ENCODE data around the gene TOM1L2. TPM values are rescaled to one million over a fixed set of nuclear protein-coding genes. Genes with fewer than 3 reads are reported as not detected.

The TOM1L2 gene
- total RNA-seq, 2 donors from 2014 or later, result 55.2 to 60.8 TPM

DNA sequence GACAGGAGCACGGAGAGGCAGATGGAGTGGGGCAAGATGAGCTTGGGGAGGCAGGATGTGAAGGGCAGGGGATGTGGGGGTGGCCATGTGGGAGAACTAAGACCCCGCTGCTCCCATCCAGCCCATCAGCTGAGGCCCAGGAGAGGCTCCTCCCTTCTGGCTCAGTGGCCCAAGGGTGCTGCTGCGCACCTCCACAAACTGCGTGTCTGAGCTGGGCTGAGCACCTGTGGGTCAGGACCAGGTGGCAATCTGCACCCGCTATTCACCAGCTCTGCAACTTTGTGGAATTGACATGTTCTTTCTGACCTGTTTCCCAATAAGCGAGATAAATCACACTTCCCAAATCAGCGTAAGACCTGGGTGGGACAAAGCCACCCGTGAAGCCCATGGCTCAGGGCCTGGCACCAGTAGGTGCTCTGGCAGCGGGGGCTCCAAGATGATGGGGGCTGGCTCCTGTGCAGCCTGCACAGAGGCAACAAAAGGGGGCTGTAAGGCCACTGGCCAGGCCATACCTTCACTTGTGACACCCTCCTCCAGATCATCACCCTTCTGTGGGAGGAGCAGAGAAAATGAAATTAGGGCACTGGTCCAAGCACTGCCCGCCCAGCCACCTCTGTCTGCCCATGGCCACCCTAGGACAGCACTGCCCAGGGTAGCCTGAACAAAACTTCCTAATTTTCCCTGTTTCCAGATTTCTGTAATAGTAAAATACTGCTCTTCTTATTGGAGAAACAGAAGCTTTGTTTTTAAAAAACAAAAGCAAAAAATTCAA is 123.7 kb downstream of the TOM1L2 start:
- intact Hi-C loops (cut with DNase I), result loop anchor here in 1 of 2 donors (5.0 kb wide), 1 partner anchor 36 kb away; no protein-coding TSS in a partner anchor
- no peak for DNase-seq (ENCODE audit: low spot score)

DNA sequence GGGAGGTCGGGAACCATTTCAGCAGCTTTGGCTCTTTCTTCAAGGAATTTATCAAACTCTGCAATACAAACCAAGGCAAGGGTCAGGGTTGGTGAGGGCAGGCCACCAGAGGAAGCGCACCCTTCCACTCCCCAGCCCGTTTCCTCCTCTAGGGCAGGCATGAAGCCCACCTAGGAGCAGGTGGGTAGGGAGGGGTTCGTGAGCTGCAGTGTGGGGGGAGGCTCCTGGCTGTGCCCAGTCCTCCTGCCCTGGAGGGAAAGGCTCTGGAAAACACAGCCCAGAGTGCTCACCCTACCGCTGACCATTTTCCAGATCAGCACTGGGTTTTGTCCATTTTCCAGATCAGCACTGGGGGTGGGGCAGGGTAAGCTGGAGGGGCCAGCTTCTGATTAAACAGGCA is 124.5 kb downstream of the TOM1L2 start:
- no peak for DNase-seq (ENCODE audit: low spot score)
- intact Hi-C loops (cut with DNase I), result loop anchor here in 1 of 2 donors (5.0 kb wide), 1 partner anchor 35 kb away; no protein-coding TSS in a partner anchor

- no peak for DNase-seq (ENCODE audit: low spot score)
- intact Hi-C loops (cut with DNase I), result loop anchor here in 1 of 2 donors (5.0 kb wide), 1 partner anchor 35 kb away; no protein-coding TSS in a partner anchor
Observed at GRCh38 chr17:17847118-17847689, 125.0 kb downstream of the TOM1L2 start.

DNA sequence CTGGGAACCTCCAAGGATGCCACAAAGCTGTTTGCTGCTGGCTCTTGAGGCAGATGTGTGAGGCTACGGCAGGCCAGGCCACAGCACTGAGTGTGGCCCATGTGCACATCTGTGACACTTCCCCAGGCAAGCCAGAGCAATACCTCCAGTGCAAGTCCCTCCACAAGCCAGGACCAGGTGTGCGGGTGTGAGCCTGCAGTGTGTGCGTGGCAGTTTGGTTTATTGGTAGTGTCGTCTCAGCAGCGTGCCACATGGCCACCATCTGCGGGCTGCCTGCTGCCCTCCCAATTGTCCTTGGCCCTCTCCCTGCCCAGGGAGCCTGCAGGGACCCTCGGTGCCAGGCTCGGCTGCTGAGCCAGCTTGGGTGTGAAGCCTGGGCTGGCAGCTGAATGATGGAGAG is 125.6 kb downstream of the TOM1L2 start:
- DNase-seq (ENCODE audit: low spot score), result no peak
- intact Hi-C loops (cut with DNase I), result loop anchor here in 1 of 2 donors (5.0 kb wide), 1 partner anchor 34 kb away; no protein-coding TSS in a partner anchor

DNA sequence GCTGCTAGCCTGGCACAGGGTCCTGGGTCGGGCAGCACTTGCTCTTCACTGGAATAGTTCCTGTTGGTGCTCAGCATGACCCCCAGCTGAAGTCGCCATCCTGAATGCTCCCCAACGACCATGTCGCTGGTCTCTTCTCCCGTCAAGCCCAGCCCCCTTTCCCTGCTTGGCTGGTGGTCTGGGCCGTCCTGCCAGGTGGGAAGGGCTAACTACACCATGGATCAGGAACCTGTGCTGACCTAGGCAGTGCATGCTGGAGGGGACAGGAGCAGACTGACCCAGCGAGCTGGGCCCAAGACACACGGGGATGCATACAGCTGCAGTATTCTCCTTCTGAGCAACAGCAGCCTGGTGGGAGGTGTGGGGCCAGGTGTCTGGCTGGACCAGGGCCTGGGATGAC is 126.2 kb downstream of the TOM1L2 start:
- intact Hi-C loops (cut with DNase I), result loop anchor here in 1 of 2 donors (5.0 kb wide), 1 partner anchor 34 kb away; no protein-coding TSS in a partner anchor
- DNase-seq (ENCODE audit: low spot score), result no peak

DNA sequence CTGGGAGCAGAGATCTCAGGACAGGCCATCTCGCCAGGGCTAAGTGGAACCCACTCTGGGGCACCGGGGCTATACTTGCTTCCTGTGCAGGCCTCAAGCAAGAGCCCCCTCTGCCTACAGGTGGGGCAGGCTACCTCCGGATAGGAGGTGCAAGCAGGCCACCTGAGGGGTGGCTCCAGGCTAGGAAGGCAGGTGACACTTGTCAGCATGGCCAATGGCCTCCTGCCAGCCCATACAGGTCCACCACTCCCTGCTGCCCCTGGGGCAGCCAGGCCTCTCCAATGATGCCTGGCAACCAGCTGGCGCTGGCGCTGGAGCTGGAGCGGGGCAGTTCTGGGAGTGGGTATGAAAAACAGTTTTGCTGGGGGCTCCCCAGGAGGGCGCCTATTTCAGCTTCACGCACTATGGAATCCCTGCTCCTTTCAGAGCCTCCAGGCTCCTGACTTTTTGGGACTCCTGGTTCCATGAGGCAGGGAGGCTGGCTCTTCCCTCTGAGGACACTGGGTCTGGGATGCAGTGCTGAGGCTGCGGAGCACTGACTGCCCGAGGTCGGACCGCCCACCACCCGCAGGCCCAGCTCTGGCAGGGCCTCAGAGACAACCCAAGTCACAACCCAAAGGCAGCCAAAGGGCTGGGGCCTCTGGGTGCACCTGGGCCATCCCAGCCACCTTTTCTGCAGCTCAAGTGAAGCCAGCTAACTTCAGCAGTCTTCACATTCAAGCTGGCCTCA is 127.0 kb downstream of the TOM1L2 start:
- DNase-seq (ENCODE audit: low spot score), result no peak

GRCh38 chr17:17844500-17844899 is 127.7 kb downstream of the TOM1L2 start:
- no peak for DNase-seq (ENCODE audit: low spot score)
- intact Hi-C loops (cut with DNase I), result no loop called here

More for the DNA sequence above, 127.0 kb downstream of the TOM1L2 start:
- intact Hi-C loops (cut with DNase I), result loop anchor here in 1 of 2 donors (5.0 kb wide), 1 partner anchor 33 kb away; no protein-coding TSS in a partner anchor

- intact Hi-C loops (cut with DNase I), result no loop called here
- no peak for DNase-seq (ENCODE audit: low spot score)
Observed at GRCh38 chr17:17844079-17844478, 128.1 kb downstream of the TOM1L2 start.

DNA sequence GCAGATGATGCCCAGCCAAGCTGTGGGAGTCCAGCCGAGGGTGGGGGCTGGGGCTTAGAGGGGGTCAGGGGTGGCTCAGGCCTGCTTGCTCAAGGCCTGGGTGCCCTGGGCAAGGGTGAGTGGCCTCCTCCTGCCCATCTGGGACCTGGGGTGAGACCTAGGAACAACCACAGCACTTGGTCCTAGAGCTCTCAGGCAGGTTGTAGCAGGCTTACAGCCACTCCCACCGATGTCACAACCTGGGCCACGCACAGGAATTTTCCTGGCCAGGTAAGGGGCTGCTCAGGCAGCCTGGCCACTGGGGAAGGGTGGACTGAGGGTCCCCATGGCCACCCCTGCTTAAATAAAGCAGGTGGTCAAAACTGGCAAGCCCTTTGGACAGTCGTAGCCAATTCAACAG is 129.1 kb downstream of the TOM1L2 start:
- no peak for DNase-seq (ENCODE audit: low spot score)

DNA sequence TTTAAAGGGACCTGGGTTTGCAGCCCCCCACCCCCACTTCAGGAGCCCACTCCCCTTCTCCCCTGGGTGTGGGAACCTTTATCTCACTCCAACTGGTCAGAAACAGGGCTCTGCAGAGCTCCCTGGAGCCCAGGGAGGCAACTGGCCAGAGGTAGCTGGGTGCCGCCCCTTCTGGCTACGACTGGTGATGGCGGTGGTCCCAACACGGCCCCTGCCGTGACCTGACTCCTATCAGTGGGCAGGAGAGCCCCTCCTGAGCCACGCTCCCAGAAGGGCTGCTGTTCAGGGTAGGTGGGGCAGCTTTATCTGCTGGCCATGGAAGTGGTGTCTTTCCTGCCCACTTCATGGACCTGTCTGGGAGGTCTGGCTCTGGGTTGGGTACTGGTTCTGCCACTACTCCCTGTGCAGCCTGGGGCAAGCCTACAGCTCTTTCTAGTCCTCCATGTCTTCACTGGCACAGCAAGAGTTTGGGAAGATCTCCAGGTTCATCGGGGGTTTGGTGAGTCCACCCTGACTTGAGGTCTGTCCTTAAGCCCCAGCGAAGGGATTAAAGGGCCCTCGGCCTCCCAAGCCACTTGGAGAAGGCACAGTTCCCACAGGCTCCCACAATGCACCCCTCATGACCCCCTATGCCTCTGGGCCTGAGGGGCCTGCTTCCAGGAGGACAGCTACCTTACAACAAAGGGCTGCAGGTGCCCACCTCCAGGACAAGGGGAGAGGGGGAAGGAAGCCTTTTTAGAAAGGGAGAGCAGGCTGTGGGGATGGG is 129.9 kb downstream of the TOM1L2 start:
- DNase-seq (ENCODE audit: low spot score), result no peak
- intact Hi-C loops (cut with DNase I), result no loop called here

More for the DNA sequence above, 129.1 kb downstream of the TOM1L2 start:
- intact Hi-C loops (cut with DNase I), result no loop called here

- intact Hi-C loops (cut with DNase I), result no loop called here
Observed at GRCh38 chr17:17841601-17842025, 130.6 kb downstream of the TOM1L2 start.

GRCh38 chr17:17840751-17841591 is 131.2 kb downstream of the TOM1L2 start:
- DNase-seq (ENCODE audit: low spot score), result no peak

More at GRCh38 chr17:17841601-17842025, 130.6 kb downstream of the TOM1L2 start:
- no peak for DNase-seq (ENCODE audit: low spot score)

GRCh38 chr17:17839791-17840707 is 132.2 kb downstream of the TOM1L2 start:
- peak; percentile 95 for DNase-seq (ENCODE audit: low spot score)
- intact Hi-C loops (cut with DNase I), result no loop called here

More at GRCh38 chr17:17840751-17841591, 131.2 kb downstream of the TOM1L2 start:
- intact Hi-C loops (cut with DNase I), result no loop called here

- intact Hi-C loops (cut with DNase I), result no loop called here
- DNase-seq (ENCODE audit: low spot score), result no peak
Observed at GRCh38 chr17:17837966-17838962, 133.9 kb downstream of the TOM1L2 start.

DNA sequence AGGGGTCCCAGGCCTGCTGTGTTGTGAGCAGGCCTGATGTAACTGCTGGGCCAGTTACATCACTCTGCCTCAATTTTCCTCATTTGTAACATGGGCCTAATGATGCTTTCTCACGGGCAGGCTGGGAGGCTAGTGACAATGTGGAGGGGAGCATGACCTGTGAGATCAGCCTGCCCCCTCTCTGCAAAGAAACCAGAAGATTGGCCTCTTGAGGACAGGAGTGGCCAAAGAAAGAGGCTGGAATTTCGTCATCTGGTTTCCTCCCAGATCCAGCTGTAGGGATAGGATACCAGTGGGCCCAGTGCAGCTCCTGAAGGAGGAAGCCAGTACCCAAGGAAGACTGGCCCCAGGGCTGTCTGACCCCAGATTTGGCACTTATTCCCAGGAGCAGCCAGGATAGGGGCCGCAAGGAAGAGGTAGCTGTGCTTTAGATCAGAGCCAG is 134.8 kb downstream of the TOM1L2 start:
- no peak for DNase-seq (ENCODE audit: low spot score)
- intact Hi-C loops (cut with DNase I), result no loop called here

Data from posterior vena cava (tissue), 2 donors.